HG02973 (cell line): ENCODE data around the gene C11orf21.

Source experiments
- ATAC-seq: cut with Tn5 transposase; IDR thresholded peaks from one replicate; pipeline ENCODE4 v1.9.1; 2021; ENCODE audit warnings: moderate library complexity; ENCODE audit not compliant: unreplicated experiment

C11orf21 gene

GRCh38 chr11:2262301-2263070 lies 39.2 kb downstream of the C11orf21 start:
- no peak for ATAC-seq

- no peak for ATAC-seq
These were observed 40.1 kb downstream of the C11orf21 start for GRCh38 chr11:2261436-2262230.

GRCh38 chr11:2260491-2261364 lies 41.0 kb downstream of the C11orf21 start:
- ATAC-seq: no peak

GRCh38 chr11:2259897-2260451 lies 41.7 kb downstream of the C11orf21 start:
- ATAC-seq: no peak

- no peak for ATAC-seq
These were observed 42.3 kb downstream of the C11orf21 start for GRCh38 chr11:2259466-2259830.

GRCh38 chr11:2258501-2259465 lies 42.9 kb downstream of the C11orf21 start:
- no peak for ATAC-seq

GRCh38 chr11:2256951-2257700 lies 44.6 kb downstream of the C11orf21 start:
- no peak for ATAC-seq

- no peak for ATAC-seq
These were observed 45.3 kb downstream of the C11orf21 start for GRCh38 chr11:2256293-2256913.

- no peak for ATAC-seq
These were observed 49.7 kb downstream of the C11orf21 start for GRCh38 chr11:2252018-2252417.

- ATAC-seq: no peak
These were observed 50.6 kb downstream of the C11orf21 start for GRCh38 chr11:2251138-2251537.

GRCh38 chr11:2250485-2250884 lies 51.2 kb downstream of the C11orf21 start:
- no peak for ATAC-seq

- no peak for ATAC-seq
These were observed 51.7 kb downstream of the C11orf21 start for GRCh38 chr11:2250041-2250440.

GRCh38 chr11:2249189-2249916 lies 52.4 kb downstream of the C11orf21 start:
- no peak for ATAC-seq

- no peak for ATAC-seq
These were observed 53.0 kb downstream of the C11orf21 start for GRCh38 chr11:2248762-2249161.

- no peak for ATAC-seq
These were observed 53.5 kb downstream of the C11orf21 start for GRCh38 chr11:2248242-2248641.

- no peak for ATAC-seq
These were observed 54.2 kb downstream of the C11orf21 start for GRCh38 chr11:2247496-2247895.
